H1 (cell line): ENCODE measurements around the gene ADD3.

Source experiments
- BRCA1 ChIP-seq: IDR thresholded peaks from 2 replicates; pipeline ENCODE4 v1.6.1; 2012; ENCODE audit warnings: low read depth, low read length, improper control_type of control experiment
- CEBPB ChIP-seq: IDR thresholded peaks from 2 replicates; pipeline ENCODE4 v1.6.1; 2012; ENCODE audit warnings: low read depth, low read length
- CTCF ChIP-seq, 3 experiments: IDR thresholded peaks; 1 replicate in 2 of 3; 2 replicates in 1 of 3; pipeline versions ENCODE4 v1.5.1 to v1.6.1; 2011; ENCODE audit warnings: low read length in 3 of 3, mild to moderate bottlenecking in 3 of 3, inconsistent platforms in 2 of 3, low read depth in 1 of 3, moderate library complexity in 1 of 3; ENCODE audit not compliant: insufficient read depth in 1 of 3; ENCODE audit errors: control extremely low read depth in 1 of 3
- GABPA ChIP-seq: IDR thresholded peaks from 2 replicates; pipeline ENCODE4 v1.6.1; 2011; ENCODE audit warnings: mild to moderate bottlenecking, low read length, moderate library complexity, borderline replicate concordance; ENCODE audit not compliant: insufficient read depth
- POLR2A ChIP-seq, 2 experiments: IDR thresholded peaks; 1 replicate in 1 of 2; 2 replicates in 1 of 2; pipeline ENCODE4 v1.6.1; 2011; ENCODE audit warnings: low read depth in 2 of 2, low read length in 2 of 2, mild to moderate bottlenecking in 2 of 2; ENCODE audit errors: control extremely low read depth in 1 of 2
- TAF1 ChIP-seq: IDR thresholded peaks from 2 replicates; pipeline ENCODE4 v1.6.1; 2011; ENCODE audit warnings: mild to moderate bottlenecking, low read depth, low read length
- TF ChIP-seq, protein P1 (sequence below): IDR thresholded peaks from 2 replicates; pipeline ENCODE4 v1.6.1; 2012; ENCODE audit warnings: inconsistent platforms

GRCh38 chr10:110093722-110094121, 85.9 kb downstream of the ADD3 start:
- no peak for TF ChIP-seq POLR2A (IDR thresholded peaks at IDR 0.05; ENCODE audit: control extremely low read depth in 1 of 2, low read depth in 2 of 2, low read length in 2 of 2)
- TF ChIP-seq BRCA1, result no peak
- TF ChIP-seq, protein P1, sequence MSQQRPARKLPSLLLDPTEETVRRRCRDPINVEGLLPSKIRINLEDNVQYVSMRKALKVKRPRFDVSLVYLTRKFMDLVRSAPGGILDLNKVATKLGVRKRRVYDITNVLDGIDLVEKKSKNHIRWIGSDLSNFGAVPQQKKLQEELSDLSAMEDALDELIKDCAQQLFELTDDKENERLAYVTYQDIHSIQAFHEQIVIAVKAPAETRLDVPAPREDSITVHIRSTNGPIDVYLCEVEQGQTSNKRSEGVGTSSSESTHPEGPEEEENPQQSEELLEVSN, result no peak
- no peak for TF ChIP-seq TAF1
- no peak for TF ChIP-seq CEBPB
- TF ChIP-seq GABPA, result no peak
- no peak for TF ChIP-seq CTCF (IDR thresholded peaks at IDR 0.05; ENCODE audit: control extremely low read depth in 1 of 3, insufficient read depth in 1 of 3, low read depth in 1 of 3, low read length in 3 of 3)
